OCI-M2 (cell line): Measurements from ENCODE around the gene FAM222A.
"Not testable (repeated sequence)": the region's sequence is repeated elsewhere in the genome, so short reads cannot be mapped to it uniquely, and the experiment has no call there.

Experiments used
- DNase-seq: peaks from one replicate; lab custom pipeline; 2025; ENCODE audit not compliant: unreplicated experiment; lab: John Stamatoyannopoulos, UW

The FAM222A gene

GRCh38 chr12:109693653-109694600 is 19.7 kb upstream of the FAM222A start:
- DNase-seq: no peak

DNA sequence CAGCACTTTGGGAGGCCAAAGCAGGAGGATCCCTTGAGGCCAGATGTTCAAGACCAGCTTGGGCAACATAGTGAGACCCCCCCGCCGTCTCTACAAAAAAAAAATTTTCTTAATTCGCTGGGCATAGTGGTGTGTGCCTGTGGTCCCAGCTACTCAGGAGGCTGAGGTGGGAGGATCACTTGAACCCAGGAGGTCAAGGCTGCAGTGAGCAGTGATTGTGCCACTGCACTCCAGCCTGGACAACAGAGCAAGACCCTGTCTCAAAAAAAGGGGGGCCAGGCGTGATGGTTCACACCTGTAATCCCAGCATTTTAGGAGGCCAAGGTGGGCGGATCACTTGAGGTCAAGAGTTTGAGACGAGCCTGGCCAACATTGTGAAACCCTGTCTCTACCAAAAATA is 19.0 kb upstream of the FAM222A start:
- DNase-seq: not testable (repeated sequence)

GRCh38 chr12:109695416-109695815 is 18.2 kb upstream of the FAM222A start:
- DNase-seq: no peak

GRCh38 chr12:109695961-109696461 is 17.6 kb upstream of the FAM222A start:
- no peak for DNase-seq

DNA sequence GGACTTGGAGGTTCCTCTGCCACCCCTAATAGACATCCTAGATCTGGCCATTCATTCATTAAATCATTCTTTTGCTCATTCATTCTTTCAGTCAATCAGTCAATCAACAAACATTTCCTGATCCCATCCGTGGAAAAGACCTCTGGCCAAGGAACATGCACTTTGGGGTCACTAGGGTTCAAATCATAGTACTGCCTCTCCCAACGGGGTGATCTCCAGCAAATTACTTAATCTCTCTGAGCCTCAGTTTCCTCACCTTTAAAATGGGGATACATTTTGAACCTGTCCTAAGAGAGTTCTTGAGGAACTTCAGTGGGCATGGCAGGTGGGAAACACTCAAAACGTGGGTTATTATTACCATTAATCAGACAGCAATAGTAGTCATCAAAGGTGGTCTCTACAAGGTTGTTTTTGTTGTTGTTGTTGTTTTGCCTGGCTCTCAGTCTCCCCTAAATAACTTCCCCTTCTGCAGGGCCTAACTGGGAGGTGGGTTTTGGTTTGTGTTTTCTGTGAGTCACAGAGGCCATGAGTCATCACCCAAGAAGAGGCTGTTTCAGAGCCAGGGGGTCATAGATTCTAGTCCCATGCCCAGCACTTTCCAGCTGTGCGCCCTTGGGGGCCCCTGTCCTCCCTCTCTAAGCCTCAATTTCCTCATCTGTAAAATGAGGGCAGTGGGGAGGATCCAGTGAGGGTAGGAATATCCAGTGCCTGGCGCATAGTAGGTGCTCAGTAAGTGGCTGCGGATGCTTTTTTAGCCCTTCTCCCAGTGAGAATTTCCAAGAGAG is 16.9 kb upstream of the FAM222A start:
- no peak for DNase-seq

DNA sequence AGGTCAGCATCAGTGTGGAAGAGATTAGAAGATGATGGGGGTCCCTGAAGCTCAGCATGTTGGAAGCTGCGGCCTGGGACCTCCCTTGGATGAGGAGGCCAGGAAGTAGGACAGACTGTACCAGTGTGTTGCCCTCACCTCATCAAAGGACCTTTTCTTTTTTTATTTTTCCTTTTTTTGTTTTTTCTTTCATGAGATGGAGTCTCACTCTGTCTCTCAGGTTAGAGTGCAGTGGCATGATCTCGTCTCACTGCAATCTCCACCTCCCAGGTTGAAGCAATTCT is 16.4 kb upstream of the FAM222A start:
- no peak for DNase-seq

- no peak for DNase-seq
Observed at GRCh38 chr12:109697877-109698468, 15.7 kb upstream of the FAM222A start.

DNA sequence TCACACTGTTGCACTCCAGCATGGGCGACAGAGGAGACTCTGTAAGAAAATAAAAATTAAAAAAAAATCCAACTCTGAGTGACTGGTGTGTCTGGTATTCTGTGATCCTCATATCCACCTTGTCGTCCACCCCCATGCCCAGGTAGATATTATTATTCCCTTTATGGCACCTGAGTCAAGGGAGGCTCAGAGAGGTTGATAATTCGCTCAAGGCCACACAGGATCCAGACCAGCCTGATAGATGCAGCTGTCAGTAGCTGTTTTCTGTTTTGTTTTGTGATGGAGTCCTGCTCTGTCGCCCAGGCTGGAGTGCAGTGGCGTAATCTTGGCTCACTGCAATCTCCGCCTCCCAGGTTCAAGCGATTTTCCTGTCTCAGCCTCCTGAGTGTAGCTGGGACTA is 14.8 kb upstream of the FAM222A start:
- no peak for DNase-seq

DNA sequence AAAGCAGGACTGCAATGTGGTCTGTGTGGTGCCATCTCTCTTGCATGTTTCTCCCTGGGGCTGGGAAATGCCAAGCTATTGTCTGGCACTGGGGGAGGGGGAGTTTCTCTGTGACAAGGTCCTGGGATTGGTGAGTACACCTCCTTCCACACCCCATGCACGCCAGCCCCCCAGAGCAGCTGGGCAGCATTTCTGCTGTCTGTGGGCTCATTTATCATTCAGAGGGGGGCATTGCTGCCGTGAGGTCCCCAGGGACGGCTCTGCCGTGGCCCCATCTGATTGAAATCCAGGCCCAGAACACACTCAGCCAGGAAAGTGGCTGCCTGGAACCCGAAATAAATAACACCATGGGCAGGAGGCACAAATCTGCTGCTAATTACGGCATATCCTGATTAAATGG is 12.6 kb upstream of the FAM222A start:
- no peak for DNase-seq

DNA sequence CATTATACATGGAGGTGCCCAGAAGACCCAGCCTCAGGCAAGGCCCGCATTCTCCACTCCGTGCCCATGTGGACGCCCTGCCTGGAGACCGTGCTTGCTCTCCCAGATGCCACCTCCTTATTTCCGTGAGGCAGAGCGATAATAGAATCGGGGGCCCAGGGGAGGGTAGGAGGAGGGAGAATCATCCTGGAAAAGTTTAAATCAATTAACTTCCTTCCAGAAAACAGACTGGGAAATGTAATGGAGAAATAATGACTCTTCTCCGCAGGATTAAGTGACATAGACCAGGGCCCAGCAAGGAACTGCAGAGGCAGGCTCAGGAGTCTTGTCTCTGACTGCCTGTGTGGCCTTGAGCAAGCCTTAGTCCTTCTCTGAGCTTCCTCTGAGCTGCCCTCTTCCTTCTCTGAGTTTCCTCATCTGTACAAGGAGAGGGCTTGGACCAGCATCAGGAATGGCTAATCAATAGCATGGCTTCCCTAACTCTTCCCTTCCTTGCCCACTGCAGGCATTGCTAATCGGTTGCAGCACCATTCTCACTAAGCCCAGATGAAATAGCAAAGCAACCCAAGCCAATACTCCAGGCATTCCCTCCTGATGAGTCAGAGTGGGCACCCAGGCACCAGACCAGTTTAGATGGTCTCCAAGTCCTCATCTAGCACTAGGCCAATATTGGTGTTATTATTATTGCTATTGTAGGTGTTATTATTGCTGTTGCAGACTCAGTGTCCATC is 11.3 kb upstream of the FAM222A start:
- DNase-seq: no peak

- DNase-seq: no peak
Observed at GRCh38 chr12:109703684-109704083, 9.9 kb upstream of the FAM222A start.

DNA sequence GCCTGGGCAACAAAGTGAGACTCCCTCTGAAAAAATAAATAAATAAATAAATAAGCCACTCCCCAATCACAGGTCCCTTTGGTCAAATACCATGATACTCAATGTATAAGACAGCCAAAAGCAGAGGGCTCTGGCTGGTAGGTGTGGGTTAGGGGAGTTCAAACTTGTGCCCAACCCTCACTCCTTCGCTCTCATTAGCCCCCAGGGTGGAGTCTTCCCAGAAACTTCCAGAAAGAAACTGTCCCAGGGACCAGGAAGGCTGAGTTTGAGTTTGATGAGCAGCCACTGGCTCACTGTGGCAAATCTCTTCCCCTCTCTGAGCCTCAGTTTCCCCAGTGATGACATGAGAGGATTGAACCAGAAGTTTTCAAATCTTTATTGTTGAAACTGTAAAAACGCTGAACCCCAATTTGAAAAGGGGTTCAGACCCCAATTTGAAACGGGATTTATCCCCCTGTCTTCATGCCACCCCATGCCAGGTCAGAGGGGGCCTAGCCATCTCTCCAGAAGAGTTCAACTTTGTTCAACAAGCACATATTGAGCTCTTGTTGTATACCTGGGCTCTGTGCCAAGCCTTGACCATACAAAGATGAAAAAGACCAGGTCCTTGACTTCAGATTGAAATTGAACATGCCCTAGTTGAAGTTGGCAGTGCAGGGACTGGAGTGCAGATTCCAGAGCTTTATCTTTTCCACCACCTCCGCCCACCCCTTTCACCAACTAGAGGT is 9.1 kb upstream of the FAM222A start:
- no peak for DNase-seq

- DNase-seq: no peak
Observed at GRCh38 chr12:109705291-109705690, 8.3 kb upstream of the FAM222A start.

- no peak for DNase-seq
Observed at GRCh38 chr12:109706398-109706746, 7.3 kb upstream of the FAM222A start.

DNA sequence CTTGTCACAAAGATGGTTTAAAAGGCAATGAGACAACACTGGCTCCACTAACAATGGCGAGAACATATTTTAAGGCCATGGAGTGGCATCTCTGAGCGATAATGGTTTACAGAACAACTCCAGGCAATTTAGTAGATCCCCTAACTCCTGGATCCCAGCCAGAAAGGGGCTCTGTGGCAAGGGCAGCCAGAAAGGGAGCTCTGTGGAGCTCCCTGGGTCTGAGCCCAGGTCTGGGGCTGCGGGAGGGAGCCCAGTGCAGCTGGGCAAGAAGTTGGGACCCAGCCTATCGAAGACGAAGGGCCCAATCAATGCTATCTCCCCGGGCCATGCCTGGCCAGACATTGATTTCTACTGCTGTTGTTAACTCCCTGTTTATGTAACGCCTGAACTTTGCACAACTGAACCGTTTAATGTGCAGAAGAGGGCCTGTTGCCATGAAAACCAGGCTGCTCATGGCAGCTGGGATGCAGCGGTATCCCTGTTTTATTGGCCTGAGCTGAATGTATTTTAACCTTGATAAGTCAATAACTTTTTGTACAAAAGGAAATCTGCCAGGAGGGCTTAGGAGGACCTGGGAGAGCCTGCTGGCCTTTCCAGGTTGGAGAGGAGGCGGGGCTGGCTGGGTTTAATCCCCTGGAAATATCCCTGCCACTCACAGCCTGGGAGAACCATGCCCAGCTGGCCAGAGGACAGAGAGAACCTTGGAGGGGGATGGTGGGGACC is 6.7 kb upstream of the FAM222A start:
- DNase-seq: no peak

GRCh38 chr12:109707470-109707821 is 6.2 kb upstream of the FAM222A start:
- no peak for DNase-seq

DNA sequence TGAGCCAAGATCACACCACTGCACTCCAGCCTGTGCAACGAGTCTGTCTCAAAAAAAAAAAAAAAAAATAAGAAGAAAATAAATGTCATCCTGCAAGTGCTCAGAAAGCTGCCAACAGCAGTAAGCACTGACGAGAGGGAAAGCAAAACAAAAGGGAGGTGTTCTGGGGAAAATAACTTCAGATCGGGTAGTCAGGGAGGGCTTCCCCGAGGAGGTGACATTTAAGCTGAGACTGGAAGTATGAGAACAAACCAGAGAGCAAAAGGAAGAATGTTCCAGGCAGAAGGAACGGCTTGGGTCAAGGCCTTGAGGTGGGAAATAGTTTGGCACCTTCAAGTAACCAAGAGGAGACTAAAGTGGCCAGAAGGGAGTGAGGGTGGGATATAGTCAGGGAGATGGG is 4.7 kb upstream of the FAM222A start:
- no peak for DNase-seq

GRCh38 chr12:109709401-109709991 is 4.1 kb upstream of the FAM222A start:
- no peak for DNase-seq

DNA sequence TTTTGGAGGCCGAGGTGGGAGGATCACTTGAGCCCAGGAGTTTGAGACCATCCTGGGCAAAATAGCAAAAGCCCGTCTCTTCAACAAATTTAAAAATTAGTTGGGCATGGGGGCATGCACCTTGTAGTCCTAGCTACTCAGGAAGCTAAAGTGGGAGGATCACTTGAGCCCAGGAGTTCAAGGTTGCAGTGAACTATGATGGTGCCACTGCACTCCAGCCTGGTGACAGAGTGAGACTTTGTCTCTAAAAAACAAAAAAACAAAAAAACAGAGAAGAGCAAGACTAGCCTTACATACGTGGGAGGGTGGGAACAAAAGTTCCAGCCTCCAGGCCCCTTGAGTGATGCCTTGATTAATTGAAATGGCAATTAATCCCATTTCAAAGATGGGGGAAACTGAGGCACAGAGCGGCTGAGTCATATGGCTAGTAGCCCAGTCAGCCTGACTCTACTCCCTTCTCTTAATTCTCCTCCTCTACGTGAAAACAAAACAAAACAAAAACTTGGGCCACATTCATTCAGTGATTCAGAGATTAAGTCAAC is 3.3 kb upstream of the FAM222A start:
- DNase-seq: no peak
